IMR-90 (cell line): ENCODE data around the gene SPSB4. TPM values are rescaled to one million over a fixed set of nuclear protein-coding genes. Genes with fewer than 3 reads are reported as not detected.

Source experiments
- ATAC-seq: fragments of 200-7000 bp; cut with Tn5 transposase; 2 replicates; pipeline ENCODE4 v1.9.1; 2020; ENCODE audit warnings: low read depth, mild to moderate bottlenecking, moderate library complexity
- BruUV-seq: library from RNA; stranded (reverse); fragments of 400-500 nt; replicated peaks from 2 replicates; lab custom pipeline; 2021; lab: Mats Ljungman, UMichigan
- CTCF ChIA-PET: fragments of 300-600 bp; formaldehyde crosslinking; extraction: SDS; loops from one replicate; lab custom pipeline; 2021; ENCODE audit warnings: antibody characterized with exemption; lab: Yijun Ruan, JAX
- POLR2A ChIA-PET: fragments of 300-600 bp; sonication (Branson Sonifier 250); formaldehyde crosslinking; loops from one replicate; lab custom pipeline; 2022; ENCODE audit warnings: antibody characterized with exemption; ENCODE audit not compliant: unreplicated experiment; lab: Charles Lee
- DNase-seq: peaks from one replicate; pipeline ENCODE4 v3.0.0; 2013
- H2AFZ ChIP-seq: replicated peaks from 2 replicates; pipeline ENCODE3; 2013; ENCODE audit warnings: low read length, mild to moderate bottlenecking; ENCODE audit not compliant: poor library complexity
- H2AK5ac ChIP-seq: 2 replicates; pipeline ENCODE4 v1.6.1; 2013; ENCODE audit warnings: low read depth, low read length, inconsistent platforms
- H2AK9ac ChIP-seq: replicated peaks from 2 replicates; pipeline ENCODE3; 2013; ENCODE audit warnings: mild to moderate bottlenecking, low read depth, low read length, moderate library complexity; ENCODE audit not compliant: poor library complexity
- H2BK120ac ChIP-seq: 2 replicates; pipeline ENCODE4 v1.6.1; 2013; ENCODE audit warnings: low read depth, low read length, inconsistent platforms
- H2BK15ac ChIP-seq: 3 replicates; pipeline ENCODE4 v1.6.1; 2013; ENCODE audit warnings: low read depth, low read length, inconsistent platforms
- H2BK20ac ChIP-seq: 2 replicates; pipeline ENCODE4 v1.6.1; 2013; ENCODE audit warnings: low read depth, mild to moderate bottlenecking, inconsistent platforms, low read length, moderate library complexity
- H2BK5ac ChIP-seq: 2 replicates; pipeline ENCODE4 v1.6.1; 2013; ENCODE audit warnings: mild to moderate bottlenecking, low read depth, low read length, inconsistent platforms; ENCODE audit not compliant: poor library complexity, severe bottlenecking
- H3K14ac ChIP-seq: replicated peaks from 2 replicates; pipeline ENCODE4 v1.6.1; 2013; ENCODE audit warnings: low read depth, low read length, inconsistent platforms
- H3K18ac ChIP-seq: 2 replicates; pipeline ENCODE4 v1.6.1; 2013; ENCODE audit warnings: low read depth, low read length, control low read depth
- H3K23ac ChIP-seq: 2 replicates; pipeline ENCODE4 v1.6.1; 2013; ENCODE audit warnings: low read depth, low read length, inconsistent platforms
- H3K27ac ChIP-seq: 2 replicates; pipeline ENCODE4 v1.5.1; 2013; ENCODE audit warnings: mild to moderate bottlenecking, control low read depth, low read length; ENCODE audit not compliant: insufficient read depth
- H3K27me3 ChIP-seq: 2 replicates; pipeline ENCODE4 v1.6.1; 2013; ENCODE audit warnings: low read length; ENCODE audit not compliant: control insufficient read depth, insufficient read depth
- H3K36me3 ChIP-seq: 2 replicates; pipeline ENCODE4 v1.6.1; 2013; ENCODE audit warnings: low read length, mixed read lengths; ENCODE audit not compliant: control insufficient read depth, insufficient read depth
- H3K4ac ChIP-seq: 2 replicates; pipeline ENCODE4 v1.6.1; 2013; ENCODE audit warnings: low read depth, low read length, inconsistent platforms
- H3K4me1 ChIP-seq: 2 replicates; pipeline ENCODE4 v1.6.1; 2013; ENCODE audit warnings: low read length, mixed read lengths; ENCODE audit not compliant: control insufficient read depth, insufficient read depth
- H3K4me2 ChIP-seq: 2 replicates; pipeline ENCODE4 v1.6.1; 2013; ENCODE audit warnings: low read depth, mild to moderate bottlenecking, control low read depth, low read length, moderate library complexity
- H3K4me3 ChIP-seq: 2 replicates; pipeline ENCODE4 v1.5.1; 2013; ENCODE audit warnings: low read depth, mild to moderate bottlenecking, control low read depth, low read length, moderate library complexity; ENCODE audit not compliant: insufficient read depth
- H3K56ac ChIP-seq: 2 replicates; pipeline ENCODE4 v1.6.1; 2013; ENCODE audit warnings: low read length, inconsistent platforms; ENCODE audit not compliant: insufficient read depth; ENCODE audit errors: extremely low read depth
- H3K79me1 ChIP-seq, 2 experiments: 2 replicates each; pipeline ENCODE4 v1.6.1; 2013; ENCODE audit warnings: low read length in 2 of 2, inconsistent platforms in 1 of 2, low read depth in 1 of 2
- H3K9ac ChIP-seq: 2 replicates; pipeline ENCODE4 v1.6.1; 2013; ENCODE audit warnings: low read depth, low read length, control low read depth
- H3K9me1 ChIP-seq: 2 replicates; pipeline ENCODE4 v1.6.1; 2013; ENCODE audit warnings: low read length, inconsistent platforms; ENCODE audit not compliant: insufficient read depth
- H3K9me3 ChIP-seq: 2 replicates; pipeline ENCODE4 v1.6.1; 2013; ENCODE audit warnings: low read length; ENCODE audit not compliant: control insufficient read depth, insufficient read depth
- H4K20me1 ChIP-seq: 2 replicates; pipeline ENCODE4 v1.6.1; 2013; ENCODE audit warnings: low read length, inconsistent platforms; ENCODE audit not compliant: insufficient read depth
- H4K5ac ChIP-seq: 2 replicates; pipeline ENCODE4 v1.6.1; 2013; ENCODE audit warnings: mild to moderate bottlenecking, low read depth, low read length, control low read depth
- H4K8ac ChIP-seq, 2 experiments: 2 replicates each; pipeline ENCODE4 v1.6.1; 2013; ENCODE audit warnings: low read depth in 2 of 2, low read length in 2 of 2, control low read depth in 1 of 2, inconsistent platforms in 1 of 2
- H4K91ac ChIP-seq: 2 replicates; pipeline ENCODE4 v1.6.1; 2013; ENCODE audit warnings: low read depth, low read length, inconsistent platforms; ENCODE audit not compliant: insufficient read depth
- BHLHE40 ChIP-seq: fragments of 150-350 bp; IDR thresholded peaks from 2 replicates; pipeline ENCODE4 v1.6.1; 2016; ENCODE audit warnings: mild to moderate bottlenecking, low read depth, low read length
- CEBPB ChIP-seq: IDR thresholded peaks from 2 replicates; pipeline ENCODE4 v1.6.1; 2012; ENCODE audit warnings: low read depth, low read length, improper control_type of control experiment
- CHD1 ChIP-seq: IDR thresholded peaks from 2 replicates; pipeline ENCODE4 v1.6.1; 2012; ENCODE audit warnings: low read depth, low read length, improper control_type of control experiment
- MAZ ChIP-seq: IDR thresholded peaks from 2 replicates; pipeline ENCODE4 v1.6.1; 2012; ENCODE audit warnings: low read depth, mild to moderate bottlenecking, low read length, improper control_type of control experiment, moderate library complexity, borderline replicate concordance
- MXI1 ChIP-seq: IDR thresholded peaks from 2 replicates; pipeline ENCODE4 v1.6.1; 2012; ENCODE audit warnings: low read depth, mild to moderate bottlenecking, low read length, moderate library complexity, borderline replicate concordance
- POLR2A ChIP-seq: IDR thresholded peaks from 2 replicates; pipeline ENCODE4 v1.6.1; 2012; ENCODE audit warnings: mild to moderate bottlenecking, low read depth, low read length
- RFX5 ChIP-seq: IDR thresholded peaks from 2 replicates; pipeline ENCODE4 v1.8.0; 2012; ENCODE audit warnings: low read depth, mild to moderate bottlenecking, low read length, moderate library complexity
- SMC3 ChIP-seq: fragments of 150-350 bp; IDR thresholded peaks from 2 replicates; pipeline ENCODE4 v1.6.1; 2016; ENCODE audit warnings: low read depth, mild to moderate bottlenecking, antibody characterized with exemption, low read length, moderate library complexity
- WGBS, 2 experiments: methylation state at CpG; one replicate each; pipeline versions ENCODE4 v1.1.5 to v1.1.7; 2013; ENCODE audit warnings: missing lambda C conversion rate in 2 of 2; ENCODE audit not compliant: insufficient read length in 1 of 2; ENCODE audit errors: extremely low coverage in 2 of 2; 5-methylcytosine and 5-hydroxymethylcytosine counted together
- dilution Hi-C: fragments of 300-500 bp; cut with HindIII; formaldehyde crosslinking; loops from one replicate; pipeline ENCODE4 v1.14.3; 2018; ENCODE audit warnings: low sequenced_read_pairs; ENCODE audit not compliant: unreplicated experiment
- in situ Hi-C: fragments of 300-500 bp; cut with MboI; formaldehyde crosslinking; loops from 3 replicates; pipeline ENCODE4 v1.14.3; 2019; ENCODE audit warnings: low sequenced_read_pairs, inconsistent platforms, mixed read lengths
- intact Hi-C: fragments of 100-400 bp; cut with micrococcal nuclease; formaldehyde crosslinking; loops from 2 replicates; pipeline ENCODE4 v1.10.0; 2022
- polyA plus RNA-seq, 3 experiments: library from polyadenylated mRNA; depleted of rRNA; stranded (reverse); fragments of >200 nt; gene quantifications; 2 replicates each; pipeline ENCODE4 v1.2.3, GENCODE V29; 2012; ENCODE audit warnings: low replicate concordance in 1 of 3
- total RNA-seq: library from RNA; depleted of rRNA; stranded (reverse); fragments of >200 nt; gene quantifications from 2 replicates; pipeline ENCODE4 v1.2.3, GENCODE V29; 2012

The SPSB4 gene
- total and polyA plus RNA-seq, 2 of the 4 experiments (the other 2 are of a cell fraction) = not detected

DNA sequence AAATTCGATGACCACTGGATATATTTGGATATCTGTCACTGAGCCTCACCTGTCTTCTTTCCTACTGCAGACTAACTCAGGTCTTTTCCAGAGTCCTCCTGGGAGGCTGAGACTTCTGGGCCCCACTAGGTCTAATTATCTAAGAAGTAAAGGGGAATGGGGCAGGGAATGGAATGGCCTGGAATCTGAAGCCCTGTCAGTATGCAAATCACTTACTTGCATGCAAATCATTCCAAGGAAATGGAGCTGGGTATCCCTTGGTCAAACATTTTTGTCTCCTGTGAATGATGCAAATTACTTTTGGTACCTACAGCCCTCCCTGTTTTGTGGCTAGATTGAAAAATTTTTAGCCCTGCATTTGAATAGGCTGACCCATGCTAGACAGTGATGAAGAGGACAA lies 5.3 kb upstream of the SPSB4 start:
- ChIA-PET CTCF (no interaction called here), POLR2A (no interaction called here)
- Histone ChIP-seq H4K8ac (no peak overlapping the region), H3K36me3 (no peaks in the 10 kb centered on the region), H3K4ac (no peak overlapping the region), H3K18ac (no peak overlapping the region), H3K56ac (no peak overlapping the region), H4K5ac (no peak overlapping the region), H2AK5ac (no peak overlapping the region), H3K9me3 (no peaks in the 10 kb centered on the region), H2BK5ac (no peak overlapping the region), H3K9me1 (no peaks in the 10 kb centered on the region), H3K4me1 (no peaks in the 10 kb centered on the region), H3K14ac (no peak overlapping the region), H3K4me3 (no peak overlapping the region), H3K27me3 (peaks cover 15% of the 10 kb centered on the region), H2AFZ (no peak overlapping the region), H4K91ac (no peak overlapping the region), H3K23ac (no peak overlapping the region), H2AK9ac (no peak overlapping the region), H3K79me1 (no peaks in the 10 kb centered on the region), H2BK120ac (no peak overlapping the region), H3K27ac (no peak overlapping the region), H3K9ac (no peak overlapping the region), H4K20me1 (no peaks in the 10 kb centered on the region), H2BK15ac (no peak overlapping the region), H2BK20ac (no peak overlapping the region), H3K4me2 (no peak overlapping the region)
- WGBS, 2 experiments = no CpG with 5 or more reads among the region's 1 CpG
- in situ Hi-C loops = no loop called here
- ATAC-seq (no peak), DNase-seq (no peak)
- dilution Hi-C loops = no loop called here
- intact Hi-C loops = no loop called here
- TF ChIP-seq BHLHE40 (no peak), POLR2A (no peak), CHD1 (no peak), SMC3 (no peak), CEBPB (no peak), MXI1 (no peak), RFX5 (no peak), MAZ (no peak)
- no TSS peak for BruUV-seq
